Panc1 (cell line): Measurements from ENCODE around the gene BTG4.

Source experiments
- CTCF ChIP-seq: fragments of 450-650 bp; IDR thresholded peaks from 2 replicates; pipeline ENCODE4 v1.5.1; 2017; ENCODE audit warnings: mild to moderate bottlenecking
- POLR2AphosphoS5 ChIP-seq: IDR thresholded peaks from 2 replicates; pipeline ENCODE4 v1.6.1; 2012; ENCODE audit warnings: mild to moderate bottlenecking, low read depth, low read length, moderate library complexity
- REST ChIP-seq, 2 experiments: IDR thresholded peaks; 2 replicates each; pipeline ENCODE4 v1.6.1; 2011 to 2012; ENCODE audit warnings: low read depth in 2 of 2, control low read depth in 1 of 2, low read length in 1 of 2, mild to moderate bottlenecking in 1 of 2, moderate library complexity in 1 of 2; ENCODE audit not compliant: insufficient read depth in 1 of 2

- no peak for TF ChIP-seq POLR2AphosphoS5
- no peak for TF ChIP-seq CTCF
- TF ChIP-seq REST (IDR thresholded peaks at IDR 0.05; ENCODE audit: insufficient read depth in 1 of 2, low read depth in 2 of 2, low read length in 1 of 2), result no peak
These were observed 45.6 kb downstream of the BTG4 start for GRCh38 chr11:111466615-111467014.
